Measurements from ENCODE around the gene DAPL1.
"Not testable (repeated sequence)": the region's sequence is repeated elsewhere in the genome, so short reads cannot be mapped to it uniquely, and the experiment has no call there.

GRCh38 chr2:158847526-158847925 lies 52.4 kb downstream of the DAPL1 start:
- not testable (repeated sequence) for TF ChIP-seq CTCF, POLR2A (IDR thresholded peaks at IDR 0.05)

Measured in body of pancreas (tissue), 4 donors.